GM12865 (cell line): ENCODE results near the gene PDE3B.

Source experiments
- DNase-seq: peaks from one replicate; pipeline ENCODE4 v3.0.0; 2010; ENCODE audit warnings: low read depth
- H3K4me3 ChIP-seq: 2 replicates; pipeline ENCODE4 v1.5.1; 2011; ENCODE audit warnings: mild to moderate bottlenecking, low read depth, low read length, control low read depth
- TF ChIP-seq, protein P1 (sequence below): IDR thresholded peaks from 2 replicates; pipeline ENCODE4 v1.5.1; 2011; ENCODE audit warnings: low read length, control low read depth, low read depth, inconsistent platforms; ENCODE audit not compliant: insufficient read depth; ENCODE audit errors: missing control alignments

PDE3B gene

DNA sequence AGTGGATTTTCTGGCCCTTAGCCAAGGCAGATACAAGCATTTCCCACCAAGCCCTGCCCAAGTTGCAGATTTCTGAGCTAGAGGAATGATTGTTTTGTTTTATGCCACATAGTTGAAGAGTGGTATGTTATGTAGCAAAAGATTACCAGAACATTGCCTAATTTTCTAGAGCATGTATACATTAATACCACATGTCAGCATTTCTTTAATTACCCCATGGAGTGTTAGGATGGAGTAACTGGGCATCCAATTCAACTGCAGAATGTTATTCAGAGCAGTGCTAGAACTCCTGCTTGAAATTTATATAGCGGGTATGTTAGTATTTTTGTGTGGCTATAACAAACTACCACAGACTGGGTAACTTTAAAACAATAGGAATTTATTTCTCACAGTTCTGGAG, 272.8 kb downstream of the PDE3B start:
- DNase-seq, result no peak
- TF ChIP-seq, protein P1, sequence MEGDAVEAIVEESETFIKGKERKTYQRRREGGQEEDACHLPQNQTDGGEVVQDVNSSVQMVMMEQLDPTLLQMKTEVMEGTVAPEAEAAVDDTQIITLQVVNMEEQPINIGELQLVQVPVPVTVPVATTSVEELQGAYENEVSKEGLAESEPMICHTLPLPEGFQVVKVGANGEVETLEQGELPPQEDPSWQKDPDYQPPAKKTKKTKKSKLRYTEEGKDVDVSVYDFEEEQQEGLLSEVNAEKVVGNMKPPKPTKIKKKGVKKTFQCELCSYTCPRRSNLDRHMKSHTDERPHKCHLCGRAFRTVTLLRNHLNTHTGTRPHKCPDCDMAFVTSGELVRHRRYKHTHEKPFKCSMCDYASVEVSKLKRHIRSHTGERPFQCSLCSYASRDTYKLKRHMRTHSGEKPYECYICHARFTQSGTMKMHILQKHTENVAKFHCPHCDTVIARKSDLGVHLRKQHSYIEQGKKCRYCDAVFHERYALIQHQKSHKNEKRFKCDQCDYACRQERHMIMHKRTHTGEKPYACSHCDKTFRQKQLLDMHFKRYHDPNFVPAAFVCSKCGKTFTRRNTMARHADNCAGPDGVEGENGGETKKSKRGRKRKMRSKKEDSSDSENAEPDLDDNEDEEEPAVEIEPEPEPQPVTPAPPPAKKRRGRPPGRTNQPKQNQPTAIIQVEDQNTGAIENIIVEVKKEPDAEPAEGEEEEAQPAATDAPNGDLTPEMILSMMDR, result no peak
- H3K4me3 ChIP-seq, result no peak overlapping the region
